Spleen (tissue), 13 donors: Measurements from ENCODE around the gene CDK11B. TPM values are rescaled to one million over a fixed set of nuclear protein-coding genes. Genes with fewer than 3 reads are reported as not detected.
"Not testable (repeated sequence)": the region's sequence is repeated elsewhere in the genome, so short reads cannot be mapped to it uniquely, and the experiment has no call there.

Source experiments
- DNase-seq: peaks from one replicate; pipeline ENCODE4 v3.0.0-alpha.2; 2020
- H3K27ac ChIP-seq, 8 donors: fragments of 200-600 bp; sonication (generic) in 7 of 8; 1 replicate in 4 of 8; 2 replicates in 4 of 8; pipeline versions ENCODE4 v1.5.0 to v1.8.0; 2016 to 2021; ENCODE audit warnings: inconsistent platforms in 4 of 8, mild to moderate bottlenecking in 4 of 8, moderate library complexity in 1 of 8
- H3K27me3 ChIP-seq, 7 donors: fragments of 200-600 bp; sonication (generic) in 6 of 7; replicated peaks in 1 of 7; 1 replicate in 4 of 7; 2 replicates in 3 of 7; pipeline versions ENCODE4 v1.5.0 to v1.8.0; 2016 to 2021; ENCODE audit warnings: inconsistent platforms in 3 of 7, mild to moderate bottlenecking in 1 of 7
- H3K36me3 ChIP-seq, 6 donors: fragments of 200-600 bp; sonication (generic) in 5 of 6; 1 replicate in 4 of 6; 2 replicates in 2 of 6; pipeline versions ENCODE4 v1.5.0 to v1.8.0; 2016 to 2021; ENCODE audit warnings: inconsistent platforms in 2 of 6
- H3K4me1 ChIP-seq, 6 donors: fragments of 200-600 bp; sonication (generic) in 5 of 6; 1 replicate in 3 of 6; 2 replicates in 3 of 6; pipeline versions ENCODE4 v1.5.0 to v1.8.0; 2016 to 2021; ENCODE audit warnings: inconsistent platforms in 3 of 6
- H3K4me3 ChIP-seq, 8 donors: fragments of 200-600 bp; sonication (generic) in 7 of 8; 1 replicate in 4 of 8; 2 replicates in 4 of 8; pipeline versions ENCODE4 v1.5.0 to v1.8.0; 2016 to 2021; ENCODE audit warnings: inconsistent platforms in 4 of 8, mild to moderate bottlenecking in 4 of 8, moderate library complexity in 2 of 8
- H3K9me3 ChIP-seq, 8 donors: fragments of 200-600 bp; sonication (generic) in 7 of 8; 1 replicate in 4 of 8; 2 replicates in 4 of 8; pipeline versions ENCODE4 v1.5.0 to v1.8.0; 2016 to 2021; ENCODE audit warnings: inconsistent platforms in 4 of 8
- POLR2AphosphoS5 ChIP-seq, 3 donors: sonication (generic); formaldehyde crosslinking; IDR thresholded peaks; one replicate each; pipeline ENCODE4 v1.5.1; 2017; ENCODE audit warnings: antibody characterized with exemption in 3 of 3
- WGBS, 5 donors: extraction: QIAGEN DNeasy Blood & Tissue Kit in 3 of 5; methylation state at CpG; one replicate each; pipeline versions ENCODE4 v1.1.5 to v1.1.7; 2013 to 2018; 5-methylcytosine and 5-hydroxymethylcytosine counted together
- intact Hi-C: fragments of 100-400 bp; cut with DNase I; formaldehyde crosslinking; loops from one replicate; pipeline ENCODE4 v1.15.0; 2023; ENCODE audit warnings: low total_unique reads
- long read RNA-seq, 2 donors: transcript quantifications; one replicate each; lab custom pipeline, GENCODE V29; 2026
- polyA plus RNA-seq, 3 donors: library from polyadenylated mRNA; stranded (reverse); fragments of 200-250 nt; gene quantifications; one replicate each; pipeline ENCODE4 v1.2.1, GENCODE V29; 2013
- total RNA-seq, 7 donors: library from RNA; depleted of rRNA in 3 of 7; stranded (reverse); fragments of >200 nt in 3 of 7; fragmentation: NEBNext Ultra II Directional in 4 of 7; extraction: Animal tissue kit (Norgen Biotek cat#: 25700) in 4 of 7; gene quantifications; one replicate each; pipeline versions ENCODE4 v1.1.0 to v1.2.1, GENCODE V29; 2016 to 2021
- TF ChIP-seq, protein P1 (sequence below), 11 experiments: fragments of 200-600 bp in 7 of 11; fragments of 450-650 bp in 4 of 11; sonication (generic) in 4 of 11; IDR thresholded peaks in 8 of 11; conservative IDR thresholded peaks in 3 of 11; 1 replicate in 7 of 11; 2 replicates in 4 of 11; pipeline versions ENCODE4 v1.4.0 to v1.8.0; 2016 to 2021; ENCODE audit warnings: antibody characterized with exemption in 11 of 11, inconsistent platforms in 4 of 11, mild to moderate bottlenecking in 1 of 11
- donor health status: healthy with polysubstance abuse.
- donor health status: DM: no; HTN: no; CAD: no; lungs with moderate emphysema.
- donor health status: DM: no; HTN: no; CAD: no.
- donor health status: Bipolar disorder and iron deficiency.
- donor health status: healthy.
- donor health status: DM: no; HTN: no; CAD: no.
- donor health status: DM: yes; HTN: yes; CAD: no.

The CDK11B gene
- total RNA-seq (10 to 100 TPM; 19.4 to 34.1 (median 27.9) TPM), polyA plus RNA-seq (10 to 100 TPM; 20.0 to 38.2 (median 31.2) TPM)
- long read RNA-seq, donor 1, partial matches to known transcripts = 0 of 3 reads
- long read RNA-seq, donor 1, other reads (novel, unspliced or antisense) = 0 of 3 reads
- long read RNA-seq, donor 2, partial matches to known transcripts = 5 of 6 reads
- long read RNA-seq, donor 2, other reads (novel, unspliced or antisense) = 0 of 6 reads

DNA sequence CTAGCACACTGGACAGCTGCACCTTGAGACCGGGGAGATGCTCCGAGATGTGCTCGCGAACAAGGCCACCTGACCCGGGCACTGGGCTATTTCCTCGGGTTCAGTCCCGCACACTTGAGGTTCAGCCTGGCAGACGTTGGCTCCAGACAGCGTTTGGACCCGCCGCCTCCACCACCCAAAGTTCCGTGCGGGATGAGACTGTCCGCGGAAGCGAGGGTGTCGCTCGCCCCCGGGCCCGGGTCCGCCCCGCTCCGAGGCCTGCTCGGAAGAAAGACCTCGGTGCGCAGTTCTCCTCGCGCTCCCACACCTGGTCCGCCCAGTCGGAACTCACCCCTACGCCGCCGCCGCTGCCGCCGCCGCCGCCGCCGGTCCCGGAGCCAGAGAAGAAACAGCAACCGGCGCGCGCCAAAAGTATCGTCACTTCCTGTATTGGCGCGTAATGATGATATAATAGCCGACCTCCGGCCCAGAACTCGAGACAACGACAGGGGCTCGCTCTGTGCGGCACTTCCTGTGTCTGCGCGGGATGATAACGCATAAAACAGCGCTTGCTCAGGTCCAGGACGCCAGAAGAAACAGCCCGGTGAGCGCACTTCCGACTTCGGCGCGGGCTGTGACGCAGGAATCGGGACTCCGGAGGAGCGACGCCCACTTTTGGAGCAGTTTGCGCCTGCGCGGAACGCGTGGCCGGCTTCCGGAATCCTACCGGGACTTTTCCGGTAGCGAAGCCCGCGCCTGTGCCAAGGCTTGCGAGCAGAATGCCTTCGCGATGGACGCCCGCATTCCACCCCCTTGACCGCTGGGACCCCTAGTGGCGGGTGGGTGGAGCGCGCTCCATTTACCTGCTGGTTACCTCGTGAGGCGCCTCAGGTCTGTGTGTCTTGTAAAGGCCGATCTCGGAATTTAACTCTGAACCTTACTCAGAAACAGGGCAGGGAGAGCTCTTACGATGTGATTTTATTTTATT lies at the start of gene CDK11B:
Gene CDK11B, minus strand, starts transcription at position 422 of the 967 bp plus-strand sequence. CDS start 1,519 bp downstream, outside the sequence.
- TF ChIP-seq, protein P1, sequence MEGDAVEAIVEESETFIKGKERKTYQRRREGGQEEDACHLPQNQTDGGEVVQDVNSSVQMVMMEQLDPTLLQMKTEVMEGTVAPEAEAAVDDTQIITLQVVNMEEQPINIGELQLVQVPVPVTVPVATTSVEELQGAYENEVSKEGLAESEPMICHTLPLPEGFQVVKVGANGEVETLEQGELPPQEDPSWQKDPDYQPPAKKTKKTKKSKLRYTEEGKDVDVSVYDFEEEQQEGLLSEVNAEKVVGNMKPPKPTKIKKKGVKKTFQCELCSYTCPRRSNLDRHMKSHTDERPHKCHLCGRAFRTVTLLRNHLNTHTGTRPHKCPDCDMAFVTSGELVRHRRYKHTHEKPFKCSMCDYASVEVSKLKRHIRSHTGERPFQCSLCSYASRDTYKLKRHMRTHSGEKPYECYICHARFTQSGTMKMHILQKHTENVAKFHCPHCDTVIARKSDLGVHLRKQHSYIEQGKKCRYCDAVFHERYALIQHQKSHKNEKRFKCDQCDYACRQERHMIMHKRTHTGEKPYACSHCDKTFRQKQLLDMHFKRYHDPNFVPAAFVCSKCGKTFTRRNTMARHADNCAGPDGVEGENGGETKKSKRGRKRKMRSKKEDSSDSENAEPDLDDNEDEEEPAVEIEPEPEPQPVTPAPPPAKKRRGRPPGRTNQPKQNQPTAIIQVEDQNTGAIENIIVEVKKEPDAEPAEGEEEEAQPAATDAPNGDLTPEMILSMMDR (IDR thresholded peaks at IDR 0.05 in 8 of 11, conservative IDR thresholded peaks at IDR 0.05 in 3 of 11) = peak in 8 of 11 experiments; percentile 4 to 60 (median 50)
- TF ChIP-seq POLR2AphosphoS5 (IDR thresholded peaks at IDR 0.05) = peak; percentile 88 to 94 (median 92)
- WGBS, 5 donors = 0 to 1% (median 1%) methylated on average over 36 to 72 of the region's 96 CpGs
- peak; percentile 99 for DNase-seq
- H3K36me3 ChIP-seq = peaks cover 3 to 42% (median 31%) of the 10 kb centered on the region in 6 donors
- peaks cover 0 to 49% (median 24%) of the 10 kb centered on the region in 6 donors for H3K4me1 ChIP-seq
- peak within 1 kb of the TSS; percentile 88 to 100 (median 99) for H3K27ac ChIP-seq
- H3K27me3 ChIP-seq, intact Hi-C loops, H3K9me3 ChIP-seq: not testable (repeated sequence)
- peak within 1 kb of the TSS; percentile 47 to 85 (median 62) for H3K4me3 ChIP-seq

DNA sequence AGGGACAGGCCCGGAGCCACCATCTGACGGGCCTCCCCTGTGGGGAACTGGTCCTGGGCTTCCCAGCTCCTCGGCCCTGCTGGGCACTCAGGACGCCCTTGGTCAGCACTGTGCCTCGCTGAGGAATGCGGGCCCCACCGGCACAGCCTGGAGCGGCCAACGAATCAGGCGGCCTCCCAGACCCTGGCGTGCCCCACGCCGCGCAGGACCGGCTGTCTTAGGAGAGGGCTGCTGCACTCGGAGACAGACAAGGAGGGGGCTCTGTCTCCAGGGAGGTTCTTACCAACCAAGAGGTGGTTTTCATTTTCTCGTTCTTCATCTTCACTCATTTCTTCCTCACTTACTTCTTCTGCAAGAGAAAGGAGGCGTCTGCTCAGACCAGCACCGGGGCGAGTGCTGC lies 49.1 kb upstream of the CDK11B start:
- WGBS, 5 donors = 96 to 100% (median 96%) methylated on average over 1 to 16 of the region's 20 CpGs; no CpG with 5 or more reads in 2 of the 5 donors
- intact Hi-C loops, H3K4me3 ChIP-seq, DNase-seq, H3K27me3 ChIP-seq, H3K27ac ChIP-seq, H3K4me1 ChIP-seq, H3K9me3 ChIP-seq: not testable (repeated sequence)
- H3K36me3 ChIP-seq = peaks cover 0 to 52% (median 24%) of the 10 kb centered on the region in 6 donors

DNA sequence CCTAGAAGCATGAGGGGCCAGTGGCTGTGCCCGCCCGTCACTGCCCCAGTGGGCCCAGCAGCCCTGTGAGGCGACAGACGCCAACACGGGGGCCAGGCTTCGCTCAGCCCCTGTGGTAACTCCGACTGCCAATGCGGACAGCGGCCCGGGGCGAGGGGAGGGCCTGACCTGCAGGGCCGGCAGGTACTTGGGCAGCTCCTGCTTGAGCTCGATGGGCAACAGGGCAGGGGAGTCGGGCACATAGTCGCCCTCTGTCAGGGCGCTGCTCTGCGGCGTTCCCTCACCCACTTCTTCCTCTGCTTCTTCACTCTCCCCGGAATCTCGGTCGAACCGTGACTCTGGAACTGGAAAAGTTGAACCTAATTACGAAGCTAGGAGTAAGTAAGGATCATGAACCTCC lies 48.4 kb upstream of the CDK11B start:
- DNase-seq, H3K9me3 ChIP-seq, H3K27ac ChIP-seq, H3K27me3 ChIP-seq, intact Hi-C loops, H3K4me3 ChIP-seq, H3K4me1 ChIP-seq: not testable (repeated sequence)
- H3K36me3 ChIP-seq = peaks cover 0 to 52% (median 24%) of the 10 kb centered on the region in 6 donors
- 91 to 100% (median 100%) methylated on average over 2 to 20 of the region's 23 CpGs; no CpG with 5 or more reads in 1 of the 5 donors for WGBS, 5 donors

DNA sequence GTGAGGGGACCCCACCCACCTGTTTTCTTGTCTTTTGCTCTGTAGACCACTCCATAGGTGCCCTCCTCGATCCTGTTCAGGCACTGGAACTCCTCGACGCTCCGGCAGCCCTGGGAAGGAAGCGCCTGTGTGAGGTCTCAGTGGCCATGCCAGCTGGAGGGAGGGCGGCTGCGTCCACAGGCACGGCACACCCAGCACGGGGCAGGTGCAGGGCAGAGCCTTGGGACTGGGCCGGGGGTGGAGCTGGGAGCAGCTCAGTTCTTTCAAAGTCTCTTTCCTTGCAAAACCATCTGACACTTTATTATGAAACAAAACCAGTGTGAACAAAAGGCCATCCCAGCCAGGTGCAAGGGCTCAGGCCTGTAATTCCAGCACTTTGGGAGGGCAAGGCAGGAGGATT lies 46.8 kb upstream of the CDK11B start:
- DNase-seq, H3K27ac ChIP-seq, intact Hi-C loops, H3K9me3 ChIP-seq, H3K4me1 ChIP-seq, H3K4me3 ChIP-seq, H3K27me3 ChIP-seq: not testable (repeated sequence)
- peaks cover 0 to 49% (median 24%) of the 10 kb centered on the region in 6 donors for H3K36me3 ChIP-seq
- 96 to 100% (median 100%) methylated on average over 3 to 5 of the region's 10 CpGs; no CpG with 5 or more reads in 2 of the 5 donors for WGBS, 5 donors

DNA sequence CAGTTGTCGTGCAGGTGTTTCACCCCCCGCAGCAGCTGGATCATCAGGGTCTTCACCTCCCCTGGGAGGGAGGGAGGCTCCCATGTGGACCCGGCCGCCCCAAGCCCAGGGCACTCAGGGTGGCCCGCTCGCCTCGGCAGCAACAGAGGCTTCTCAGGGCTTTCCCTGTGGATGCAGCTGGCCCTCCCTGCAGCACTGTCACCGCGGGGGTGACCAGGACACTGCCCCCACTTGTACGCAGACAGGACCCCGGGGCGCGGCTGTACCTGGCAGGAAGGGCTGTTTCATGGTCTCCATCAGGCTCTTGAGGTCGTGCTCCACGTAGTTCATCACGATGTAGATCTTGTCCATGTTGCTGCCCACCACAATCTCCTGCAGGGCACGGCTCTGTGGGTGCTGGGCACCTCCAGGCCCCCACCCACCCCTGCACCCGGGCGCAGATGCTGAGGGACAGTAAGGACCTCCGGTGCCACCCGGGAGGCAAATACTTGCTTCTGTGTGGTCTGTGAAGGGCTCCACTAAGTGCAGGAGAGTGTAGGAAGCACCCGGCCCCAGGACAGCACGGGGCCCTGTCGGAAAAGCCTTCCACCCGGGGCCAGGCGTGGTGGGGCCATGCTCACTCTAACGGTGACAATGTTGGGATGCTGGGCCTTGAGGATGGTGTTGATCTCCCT lies 45.6 kb upstream of the CDK11B start:
- H3K27me3 ChIP-seq, DNase-seq, H3K4me3 ChIP-seq, H3K4me1 ChIP-seq, H3K9me3 ChIP-seq, intact Hi-C loops, H3K27ac ChIP-seq: not testable (repeated sequence)
- H3K36me3 ChIP-seq = peaks cover 0 to 49% (median 24%) of the 10 kb centered on the region in 6 donors
- 87 to 98% (median 94%) methylated on average over 3 to 27 of the region's 27 CpGs for WGBS, 5 donors
